Stimulated activated CD4-positive, alpha-beta T cell treated with anti-CD3 and anti-CD28 coated beads, Interleukin-2, amount 100 ng/mL, for 24 hours (primary cell): ENCODE results near the gene COQ9.
"Not testable (repeated sequence)": the region's sequence is repeated elsewhere in the genome, so short reads cannot be mapped to it uniquely, and the experiment has no call there.

Experiments
- DNase-seq, 2 donors: peaks; one replicate each; pipeline ENCODE4 v3.0.0-alpha.2; 2020

COQ9 gene, protein sequence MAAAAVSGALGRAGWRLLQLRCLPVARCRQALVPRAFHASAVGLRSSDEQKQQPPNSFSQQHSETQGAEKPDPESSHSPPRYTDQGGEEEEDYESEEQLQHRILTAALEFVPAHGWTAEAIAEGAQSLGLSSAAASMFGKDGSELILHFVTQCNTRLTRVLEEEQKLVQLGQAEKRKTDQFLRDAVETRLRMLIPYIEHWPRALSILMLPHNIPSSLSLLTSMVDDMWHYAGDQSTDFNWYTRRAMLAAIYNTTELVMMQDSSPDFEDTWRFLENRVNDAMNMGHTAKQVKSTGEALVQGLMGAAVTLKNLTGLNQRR

DNA sequence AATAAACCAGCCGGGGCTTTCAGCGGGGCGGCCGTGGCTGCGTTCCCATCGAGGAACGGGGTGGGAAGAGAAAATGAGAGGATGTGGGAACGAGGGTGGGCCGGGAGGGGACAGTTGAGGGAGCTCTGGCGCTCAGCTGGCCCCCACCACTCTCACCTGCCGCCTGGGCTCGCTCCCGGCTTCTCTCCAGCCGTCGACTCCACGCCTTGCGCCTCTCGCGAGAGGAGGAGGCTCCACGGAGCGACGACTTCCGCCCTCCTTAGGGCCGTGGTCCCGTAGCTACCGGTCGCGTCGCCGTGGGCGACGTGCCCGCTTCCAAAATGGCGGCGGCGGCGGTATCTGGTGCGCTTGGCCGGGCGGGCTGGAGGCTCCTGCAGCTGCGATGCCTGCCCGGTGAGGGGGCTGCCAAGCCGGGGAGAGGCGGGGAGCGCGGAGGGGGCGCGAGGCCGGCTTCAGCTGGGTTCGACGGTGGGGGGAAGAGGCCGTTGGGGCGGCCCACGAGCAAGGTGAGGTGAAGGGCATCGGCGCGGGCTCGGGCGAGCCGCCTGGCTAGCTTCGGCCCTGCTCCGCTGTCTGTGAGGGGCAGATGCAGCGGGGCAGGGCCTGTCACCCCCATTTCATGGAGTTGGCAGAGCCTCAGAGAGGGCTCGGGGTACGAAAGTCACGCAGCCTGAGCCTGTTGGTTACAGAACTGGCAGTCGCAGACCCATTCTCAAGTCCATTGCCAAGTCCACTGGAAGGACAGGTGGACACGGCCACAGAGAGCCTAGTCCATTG, at the start of gene COQ9, which contains the start of gene CIAPIN1:
Gene COQ9, plus strand, starts transcription at position 294 of the 777 bp plus-strand sequence. Its CDS starts 27 bp downstream, at position 321.
Gene CIAPIN1, minus strand, starts transcription at position 200 of the 777 bp plus-strand sequence. CDS start 6,457 bp downstream, outside the sequence.
- peak; percentile 90 to 94 for DNase-seq

DNA sequence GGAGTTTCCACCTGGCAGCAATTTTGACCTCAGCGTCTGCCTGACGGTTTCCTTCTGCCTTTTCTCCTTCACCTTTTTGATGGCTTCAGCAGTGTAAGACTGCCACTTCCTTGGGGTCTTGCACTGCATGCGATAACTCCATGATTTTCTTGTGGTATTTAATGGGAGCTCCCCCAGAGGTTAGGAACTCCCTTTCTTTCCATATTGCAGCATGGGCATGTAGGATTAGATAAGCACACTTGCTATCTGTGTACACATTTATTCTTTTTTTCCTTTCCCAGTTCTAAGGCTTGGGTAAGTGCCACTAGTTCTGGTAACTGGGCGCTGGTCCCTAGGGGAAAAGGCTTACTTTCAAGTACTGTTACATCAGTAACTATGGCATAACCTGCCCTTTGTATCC, 49.8 kb upstream of the COQ9 start:
- DNase-seq: not testable (repeated sequence)

DNA sequence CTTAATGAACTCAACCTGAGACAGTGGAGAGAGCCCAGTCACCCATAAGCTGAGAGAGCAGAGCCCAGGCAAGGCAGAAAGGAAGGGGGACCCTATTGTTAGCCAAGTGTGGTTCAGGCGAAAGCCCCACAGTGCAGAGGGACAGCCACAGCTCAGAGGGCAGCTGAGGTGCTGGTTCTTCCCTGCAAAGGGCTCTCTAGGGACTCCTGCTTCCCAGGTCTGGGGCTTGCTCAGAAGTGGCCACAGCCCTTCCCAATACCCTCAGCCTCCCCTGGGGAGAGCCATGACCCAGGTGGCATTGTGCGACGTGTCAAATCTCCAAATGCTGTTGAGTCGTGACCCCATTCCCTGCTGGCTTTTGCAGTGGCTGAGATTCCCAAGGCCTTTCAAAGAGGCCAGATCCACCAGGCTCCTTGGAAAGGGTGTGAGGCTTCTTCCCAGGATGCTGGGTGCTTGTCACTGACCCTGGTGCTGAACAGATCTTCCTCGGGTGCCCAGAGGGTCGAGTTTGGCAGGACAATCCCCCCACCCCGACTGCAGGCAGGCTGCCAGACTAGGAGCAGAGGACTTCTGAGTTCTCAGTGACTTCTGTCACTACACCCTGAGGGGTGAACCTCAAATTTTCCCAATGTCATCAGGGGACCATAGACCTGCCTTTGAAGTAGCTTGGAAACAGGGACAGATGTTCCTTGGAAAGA, 45.2 kb upstream of the COQ9 start:
- no peak for DNase-seq

DNA sequence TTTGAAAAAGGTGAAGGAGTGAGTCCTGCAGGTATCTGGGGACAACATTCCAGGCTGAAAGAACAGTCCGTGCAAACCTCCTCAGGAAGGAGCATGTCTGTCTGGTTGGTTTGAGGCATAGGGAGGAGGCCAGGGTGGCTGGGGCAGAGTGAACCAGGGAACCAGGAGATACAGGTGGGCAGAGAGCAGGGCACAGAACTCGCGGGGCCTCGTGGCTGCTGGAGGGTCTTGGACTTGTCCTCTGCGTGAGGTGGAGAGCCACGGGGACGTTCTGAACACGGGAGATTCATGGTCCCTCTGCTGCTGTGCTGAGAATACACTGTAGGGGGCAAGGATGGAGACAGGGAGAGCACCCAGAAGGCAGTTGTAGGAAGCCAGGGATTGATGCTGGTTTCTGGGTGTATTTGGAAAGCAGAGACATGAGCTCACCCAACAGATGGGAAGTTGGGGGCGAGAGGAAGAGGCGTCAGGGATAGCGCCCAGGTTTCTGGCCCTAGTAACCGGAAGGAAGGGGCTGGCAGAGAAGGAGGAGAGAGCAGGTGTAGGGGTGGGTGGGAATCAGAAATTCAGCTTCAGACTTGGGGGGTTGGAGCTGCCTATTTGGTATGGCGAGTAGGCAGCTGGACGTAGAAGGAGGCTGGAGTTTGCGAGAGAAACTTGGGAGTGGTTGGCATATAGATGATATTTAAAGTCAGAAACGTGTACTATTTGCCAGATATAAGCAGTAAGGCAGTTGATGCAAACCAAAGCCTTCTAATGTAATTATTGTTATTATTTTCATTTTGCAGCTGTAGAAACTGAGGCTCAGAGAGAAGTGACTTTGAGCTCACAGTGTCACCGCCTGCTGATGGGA, 43.1 kb upstream of the COQ9 start, which contains the start of gene CCL17:
Gene CCL17, plus strand, starts transcription at position 803 of the 853 bp plus-strand sequence. CDS start 9,166 bp downstream, outside the sequence.
- DNase-seq: no peak

DNA sequence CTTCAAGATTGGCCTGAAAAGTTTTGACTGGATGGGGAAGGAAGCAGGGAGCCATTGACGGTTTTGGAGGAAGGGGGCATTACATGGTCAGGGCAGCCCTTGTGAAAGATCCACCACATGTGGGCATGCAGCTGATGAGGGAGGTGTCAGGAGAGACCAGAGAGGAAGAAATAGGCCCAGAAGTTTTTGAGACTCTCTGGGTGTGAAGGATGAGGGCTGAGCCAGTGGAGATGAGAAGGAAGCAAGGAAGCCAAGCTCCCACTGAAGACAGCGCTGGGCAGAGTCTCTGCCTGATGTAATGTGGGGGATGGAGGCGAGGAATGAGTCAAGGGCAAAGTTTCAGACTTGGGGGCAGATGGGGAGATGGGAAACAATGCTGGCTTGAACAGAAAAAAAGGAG, 42.2 kb upstream of the COQ9 start:
- DNase-seq: no peak

DNA sequence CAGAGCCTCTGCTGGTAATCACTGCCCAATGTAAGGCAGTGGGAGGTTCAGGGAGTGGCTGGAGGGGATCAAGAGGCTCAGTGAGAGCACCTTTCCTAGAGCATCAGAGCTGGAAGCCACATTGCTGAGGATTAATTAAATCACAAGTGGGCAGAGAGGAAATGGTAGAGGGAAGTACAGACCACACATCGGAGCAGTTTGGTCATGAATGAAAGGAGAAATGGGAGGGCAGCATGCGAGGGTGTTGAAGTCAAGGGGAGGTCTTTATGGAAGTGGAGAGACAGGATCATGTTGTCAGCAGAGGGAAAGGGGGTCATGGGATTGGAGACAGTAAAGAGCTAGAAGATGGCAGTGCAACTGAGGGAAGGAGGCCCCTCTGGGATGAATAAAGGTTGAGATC, 40.4 kb upstream of the COQ9 start:
- no peak for DNase-seq

DNA sequence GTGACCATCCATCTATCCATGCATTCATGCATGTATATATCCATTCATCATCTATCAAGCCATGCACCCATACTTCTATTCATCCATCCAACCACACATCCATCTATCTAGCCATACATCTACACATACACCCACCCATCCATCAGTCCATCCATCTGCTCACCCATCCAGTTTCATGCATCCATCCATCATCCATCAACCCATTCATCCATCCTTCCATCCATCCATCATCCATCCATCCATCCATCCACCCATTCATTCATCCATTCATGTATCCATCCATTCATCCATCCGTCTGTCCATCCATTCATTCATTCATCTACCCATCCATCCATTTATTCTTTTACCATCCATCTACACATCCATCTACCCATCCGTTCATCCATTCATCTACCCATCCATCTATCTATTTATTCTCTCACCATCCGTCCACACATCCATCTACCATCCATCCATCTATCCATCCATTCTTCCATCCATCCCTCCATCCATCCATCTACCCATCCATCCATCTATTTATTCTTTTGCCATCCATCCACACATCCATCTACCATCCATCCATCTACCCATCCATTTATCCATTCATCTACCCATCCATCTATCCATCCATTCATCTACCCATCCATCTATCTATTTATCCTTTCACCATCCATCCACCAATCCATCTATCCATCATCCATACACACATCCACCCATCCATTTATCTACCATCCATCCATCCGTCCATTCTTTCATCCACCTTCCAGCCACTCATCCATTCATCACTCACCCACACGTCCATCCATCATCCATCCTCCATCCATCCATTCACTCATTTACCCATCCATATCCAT, 39.5 kb upstream of the COQ9 start:
- no peak for DNase-seq

DNA sequence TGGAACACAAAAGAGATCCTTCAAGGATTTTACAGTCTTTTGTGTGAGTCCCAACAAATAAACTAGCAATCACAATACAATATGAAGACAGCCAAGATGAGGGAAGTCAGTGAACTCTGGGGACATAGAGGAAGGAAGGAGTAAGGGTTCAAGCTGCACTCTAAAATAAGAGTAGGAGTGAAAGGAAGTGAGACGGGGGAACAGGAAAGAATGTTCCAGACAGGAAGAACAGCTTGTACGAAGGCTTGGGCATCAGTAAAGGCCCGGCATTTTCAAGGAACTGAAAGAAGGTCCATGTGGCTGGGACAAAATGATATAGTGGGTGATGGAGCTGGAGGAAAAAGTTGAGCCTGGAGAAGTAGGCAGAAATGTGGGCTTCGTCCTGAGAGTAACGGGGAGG, 38.2 kb upstream of the COQ9 start:
- no peak for DNase-seq

DNA sequence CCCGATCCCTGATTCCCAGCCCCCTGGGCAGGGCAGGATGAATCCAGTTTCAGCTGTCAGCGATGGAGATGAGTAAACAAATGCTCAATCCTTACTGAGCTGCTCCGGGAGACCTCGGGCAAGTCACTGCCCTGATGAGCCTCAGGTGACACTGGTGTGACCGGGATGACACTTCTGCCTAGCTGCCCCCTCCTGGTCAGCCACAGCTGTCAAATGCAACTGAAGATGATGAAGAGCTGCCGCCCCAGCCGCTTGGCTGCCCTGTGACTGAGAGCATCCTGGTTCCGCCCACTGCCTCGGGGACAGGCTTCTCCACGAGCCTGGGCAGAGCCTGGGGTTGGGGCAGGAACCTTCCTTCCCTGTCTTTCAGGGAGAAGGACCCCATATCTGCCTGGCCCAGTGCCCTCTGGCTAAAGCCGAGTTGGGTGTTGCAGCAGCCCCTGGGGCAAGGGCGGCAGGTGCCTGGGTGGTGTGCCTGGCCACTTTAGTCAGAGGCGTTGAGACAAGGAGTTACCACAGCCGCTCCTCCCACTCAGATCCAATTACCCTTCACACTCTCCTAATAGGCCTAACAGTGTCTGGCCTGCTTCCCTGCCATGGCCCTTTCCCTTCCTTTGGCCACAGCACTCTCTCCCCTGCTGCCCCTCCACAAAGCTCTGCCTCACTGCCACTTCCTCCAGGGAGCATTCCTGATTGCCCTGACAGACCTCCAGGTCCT, 37.2 kb upstream of the COQ9 start:
- no peak for DNase-seq

DNA sequence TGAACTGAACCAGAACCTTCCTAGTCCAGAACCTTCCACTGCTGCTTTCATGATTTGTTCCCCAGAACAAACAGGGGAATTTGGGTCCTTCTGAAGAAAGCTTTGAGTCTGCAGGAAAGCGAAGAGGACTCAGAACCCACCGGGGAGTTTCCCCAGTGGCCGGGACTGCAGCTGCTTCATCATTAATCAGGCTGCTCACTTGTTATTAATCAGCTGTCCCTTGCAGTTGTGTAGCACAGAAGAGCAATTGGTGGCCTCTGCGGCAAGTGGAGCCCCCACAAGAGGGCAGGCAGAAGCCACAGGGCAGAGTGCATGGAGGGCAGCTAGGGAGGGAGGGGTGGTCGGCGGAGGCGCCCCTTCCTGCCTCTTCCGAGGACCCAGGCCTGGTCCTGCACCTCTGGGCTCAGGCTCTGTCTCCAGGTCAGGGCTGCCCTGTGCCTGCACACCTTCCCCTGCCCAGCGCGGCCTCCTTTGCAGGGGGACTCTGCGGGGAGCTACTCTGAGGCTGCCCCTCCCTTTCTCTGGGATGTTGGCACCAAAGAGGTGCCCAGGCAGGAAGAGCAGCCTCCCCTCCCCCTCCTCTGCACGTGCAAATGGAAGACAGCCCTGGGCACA, 35.8 kb upstream of the COQ9 start:
- no peak for DNase-seq

DNA sequence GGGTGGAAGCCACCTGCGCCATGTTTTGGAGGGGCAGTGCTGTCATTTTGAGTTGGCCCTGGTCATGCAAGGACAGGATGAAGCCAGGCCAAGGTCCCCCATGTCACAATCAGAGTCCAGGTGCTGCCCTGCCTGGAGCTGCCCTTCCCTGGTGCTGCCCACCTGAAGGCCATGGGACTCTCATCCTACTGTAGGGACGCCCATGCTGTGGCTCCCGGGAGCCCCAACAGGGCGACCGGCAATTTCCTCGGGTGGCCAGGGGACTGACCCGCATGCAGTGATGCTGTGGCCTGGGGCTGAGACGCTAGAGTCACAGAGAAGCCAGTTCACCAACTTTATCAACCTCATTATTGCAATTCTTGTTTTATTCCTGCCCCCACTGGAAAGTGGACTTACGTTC, 34.7 kb upstream of the COQ9 start:
- no peak for DNase-seq

DNA sequence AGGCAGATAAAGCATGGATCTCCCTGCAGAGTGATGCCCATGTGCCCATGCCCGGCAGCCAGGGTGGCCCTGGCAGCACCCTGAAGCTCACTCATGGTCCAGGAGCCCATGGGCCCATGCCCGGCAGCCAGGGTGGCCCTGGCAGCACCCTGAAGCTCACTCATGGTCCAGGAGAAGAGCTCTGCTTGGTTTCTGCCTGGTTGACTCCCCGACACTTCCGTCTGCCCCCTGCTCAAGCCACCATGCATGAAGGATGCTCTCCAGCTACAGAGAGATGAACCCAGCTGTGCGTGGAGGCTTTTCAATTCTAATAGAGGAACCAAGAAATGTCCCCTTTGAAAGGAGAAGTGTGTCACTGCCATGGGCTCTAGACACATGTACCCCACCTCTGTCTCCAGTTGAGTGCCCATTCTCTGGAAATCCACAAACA, 34.0 kb upstream of the COQ9 start:
- DNase-seq: no peak

DNA sequence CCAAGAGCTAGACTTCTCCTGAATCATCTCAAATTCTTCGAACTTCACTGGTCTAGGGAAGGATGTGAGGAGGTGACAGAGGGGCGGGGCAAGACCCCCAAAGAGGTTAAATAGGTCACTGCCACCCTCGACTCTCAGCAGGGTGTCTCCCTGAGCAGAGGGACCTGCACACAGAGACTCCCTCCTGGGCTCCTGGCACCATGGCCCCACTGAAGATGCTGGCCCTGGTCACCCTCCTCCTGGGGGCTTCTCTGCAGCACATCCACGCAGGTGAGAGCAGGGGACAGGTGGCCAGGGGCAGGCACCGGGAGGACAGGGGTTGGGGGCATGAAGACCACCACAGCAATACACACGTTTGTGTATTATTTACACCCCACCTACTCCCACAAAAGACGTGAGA, 33.5 kb upstream of the COQ9 start:
- DNase-seq: no peak

DNA sequence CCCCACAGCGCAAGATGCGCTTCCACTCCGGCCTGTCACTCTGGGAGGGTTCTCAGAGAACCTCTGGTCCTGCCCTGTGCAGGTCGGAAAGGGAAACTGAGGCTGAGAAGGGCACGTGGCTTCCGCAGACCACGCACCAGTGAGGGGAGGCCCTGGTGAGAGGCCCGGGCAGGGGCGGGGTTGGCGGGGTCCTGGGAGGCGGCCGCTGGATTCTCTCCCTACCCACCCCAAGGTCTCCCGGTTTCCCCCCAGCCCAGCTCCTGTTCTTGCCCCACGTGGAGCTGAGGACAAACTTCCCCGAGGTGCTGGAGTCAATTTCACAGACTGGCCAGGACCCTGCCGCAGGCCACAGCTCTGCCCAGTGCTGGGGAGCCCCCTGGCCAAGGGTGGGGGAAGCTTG, 31.2 kb upstream of the COQ9 start:
- DNase-seq: no peak

DNA sequence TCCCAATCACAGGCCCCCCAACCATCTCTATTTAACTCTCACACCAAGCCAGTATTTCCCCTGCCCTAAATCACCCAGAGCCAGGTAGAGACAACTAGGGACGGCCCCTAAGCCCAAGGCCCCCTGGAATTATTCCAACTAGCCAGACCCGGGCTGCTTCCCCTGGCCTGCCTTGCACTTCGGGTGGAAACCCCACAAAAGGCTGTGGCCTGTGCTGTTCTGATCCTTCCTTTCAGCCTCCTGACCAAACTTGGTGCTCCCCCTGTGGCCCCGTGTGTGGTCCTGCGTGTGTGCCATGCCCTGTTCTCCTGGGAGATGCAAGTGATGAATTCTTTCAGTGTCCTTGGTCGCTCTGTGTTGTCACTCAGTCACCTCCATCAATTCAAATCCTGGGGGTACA, 27.8 kb upstream of the COQ9 start:
- DNase-seq: no peak

DNA sequence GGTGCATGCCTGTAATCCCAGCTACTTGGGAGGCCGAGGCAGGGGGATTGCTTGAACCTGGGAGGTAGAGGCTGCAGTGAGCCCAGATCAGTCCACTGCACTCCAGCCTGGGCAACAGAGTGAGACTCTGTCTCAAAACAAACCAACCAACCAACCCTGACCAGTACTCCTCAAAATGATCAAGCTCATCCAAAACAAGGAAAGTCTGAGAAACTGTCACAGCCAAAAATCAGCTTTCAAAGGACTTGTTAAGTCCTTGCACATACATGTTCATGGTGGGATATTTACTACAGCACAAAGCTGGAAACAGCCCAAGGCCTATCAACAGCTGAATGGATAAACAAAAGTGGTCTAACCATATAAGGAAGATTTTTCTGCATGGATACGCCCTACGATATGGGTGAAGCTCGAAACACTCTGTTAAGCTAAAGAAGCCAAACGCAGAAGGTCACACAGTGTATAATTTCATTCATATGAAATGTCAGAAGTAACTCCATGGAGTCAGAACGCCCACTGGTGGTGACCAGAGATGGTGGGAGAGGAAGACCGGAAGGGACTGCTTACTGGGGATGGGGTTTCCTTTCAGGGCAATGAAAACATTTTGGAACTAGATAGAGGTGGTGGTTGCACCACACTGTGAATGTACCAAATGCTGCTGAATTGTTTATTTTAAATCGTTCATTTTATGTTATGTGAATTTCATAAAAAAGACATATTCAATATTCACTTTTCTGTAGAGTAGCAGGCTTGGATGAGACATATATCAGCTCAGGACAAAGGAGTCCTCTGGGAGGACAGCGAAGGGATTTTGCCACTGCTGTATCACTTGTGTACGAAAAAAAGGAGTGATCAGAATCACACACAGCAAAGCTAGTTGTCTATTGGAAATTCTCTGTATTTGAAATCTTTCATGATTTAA, 25.0 kb upstream of the COQ9 start:
- DNase-seq: no peak

DNA sequence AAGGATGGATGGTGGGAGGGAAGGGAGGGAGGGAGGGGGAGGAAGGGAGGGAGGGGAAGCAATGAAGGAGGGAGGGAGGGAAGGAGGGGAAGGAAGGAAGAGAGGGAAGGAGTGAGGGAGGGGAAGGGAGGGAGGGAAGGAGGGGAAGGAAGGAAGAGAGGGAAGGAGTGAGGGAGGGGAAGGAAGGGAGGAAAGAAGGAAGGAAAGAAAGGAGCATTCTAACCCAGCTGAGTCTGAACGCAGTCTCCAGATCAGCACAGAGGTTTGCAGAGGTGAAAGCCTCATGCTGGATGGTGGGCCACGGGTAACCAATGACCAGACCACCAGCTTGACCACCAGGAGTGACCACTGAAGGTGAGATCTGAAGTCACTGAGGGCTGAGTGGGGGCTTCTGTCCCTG, 24.1 kb upstream of the COQ9 start:
- DNase-seq: no peak

DNA sequence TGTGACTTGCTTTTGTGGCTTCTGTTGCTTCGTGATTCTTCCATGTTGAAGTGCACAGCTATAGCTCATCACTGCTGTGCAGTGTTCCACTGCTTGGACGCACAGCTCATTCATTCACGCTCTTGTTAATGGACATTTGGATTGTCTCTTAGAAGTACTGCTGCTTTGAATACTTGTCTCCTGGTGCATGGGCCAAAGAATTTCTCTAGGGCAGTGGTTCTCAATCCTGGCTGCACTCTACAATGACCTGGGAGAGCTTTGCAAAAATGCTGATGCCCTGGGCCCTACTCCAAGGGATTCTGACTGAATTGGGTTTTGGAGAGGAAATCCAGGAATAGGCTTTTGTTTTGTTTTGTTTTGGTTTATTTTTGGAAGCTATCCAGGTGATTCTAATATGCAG, 22.7 kb upstream of the COQ9 start:
- no peak for DNase-seq

DNA sequence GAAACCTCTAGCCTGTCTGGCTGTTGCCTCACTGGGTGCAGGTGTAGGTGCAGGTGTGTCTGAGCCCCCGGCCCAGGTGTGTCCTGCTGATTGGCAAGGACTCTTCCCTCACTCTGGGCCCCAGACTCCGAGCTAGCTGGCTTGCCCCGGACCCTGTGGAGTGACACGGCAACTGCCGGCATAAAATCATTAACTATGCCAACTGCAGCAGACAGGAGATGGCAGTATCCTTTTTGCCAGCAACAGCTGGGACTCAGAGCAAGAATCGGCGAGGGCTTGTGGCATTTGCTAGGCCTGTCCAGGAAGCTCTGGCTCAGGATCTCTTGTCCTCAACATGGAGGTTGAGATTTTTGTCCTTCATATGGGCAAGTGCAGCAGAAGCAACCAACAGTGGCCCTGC, 20.9 kb upstream of the COQ9 start:
- no peak for DNase-seq
